HG02938 (cell line): Measurements from ENCODE around the gene NDUFC1.
"Not testable (repeated sequence)": the region's sequence is repeated elsewhere in the genome, so short reads cannot be mapped to it uniquely, and the experiment has no call there.

Experiments used
- ATAC-seq: cut with Tn5 transposase; IDR thresholded peaks from one replicate; pipeline ENCODE4 v1.9.1; 2021; ENCODE audit warnings: mild to moderate bottlenecking, moderate library complexity; ENCODE audit not compliant: unreplicated experiment

Gene NDUFC1

DNA sequence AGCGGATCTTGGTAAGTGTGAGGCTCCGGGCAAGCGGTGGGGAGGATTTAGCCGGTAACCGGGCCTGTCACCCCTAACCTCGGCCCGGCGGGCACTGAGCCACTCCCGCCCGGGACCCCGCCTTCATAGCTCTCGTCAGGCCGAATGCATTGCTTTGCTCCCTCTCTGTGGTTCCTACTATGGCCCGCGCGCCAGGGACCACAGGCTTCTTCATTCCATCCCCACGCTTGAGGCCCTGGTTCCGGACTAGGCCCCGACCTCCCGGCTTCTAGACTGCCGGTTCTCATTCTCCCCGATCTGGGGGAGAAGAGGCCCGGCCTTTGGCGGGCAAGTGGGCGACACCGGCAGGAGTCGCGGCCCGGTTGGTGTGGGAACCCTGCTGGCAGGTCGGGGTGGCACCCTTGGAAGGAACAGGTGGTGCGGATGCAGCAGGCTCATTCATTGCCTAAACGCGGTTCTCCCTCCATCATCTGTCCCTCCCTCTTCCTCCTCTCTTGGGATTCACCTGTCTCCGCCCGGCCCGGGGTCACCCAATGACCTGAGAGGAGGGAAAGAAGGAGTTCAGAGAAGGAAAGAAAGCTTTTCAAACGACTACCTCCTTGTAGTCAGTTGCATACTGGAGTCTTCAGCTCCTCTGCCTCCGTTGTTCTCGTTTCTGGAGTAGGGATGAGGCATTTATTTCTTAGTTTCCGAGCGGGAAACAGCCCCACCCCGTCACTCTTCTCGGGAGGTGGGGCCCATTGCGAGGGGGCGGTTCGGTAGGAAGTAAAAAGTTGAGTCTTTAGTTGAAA, at the start of gene NDUFC1:
Gene NDUFC1 (minus strand): TSS at position 657 of the 791 bp plus-strand sequence. CDS start 6,679 bp downstream, outside the sequence.
- peak; percentile 41 for ATAC-seq

DNA sequence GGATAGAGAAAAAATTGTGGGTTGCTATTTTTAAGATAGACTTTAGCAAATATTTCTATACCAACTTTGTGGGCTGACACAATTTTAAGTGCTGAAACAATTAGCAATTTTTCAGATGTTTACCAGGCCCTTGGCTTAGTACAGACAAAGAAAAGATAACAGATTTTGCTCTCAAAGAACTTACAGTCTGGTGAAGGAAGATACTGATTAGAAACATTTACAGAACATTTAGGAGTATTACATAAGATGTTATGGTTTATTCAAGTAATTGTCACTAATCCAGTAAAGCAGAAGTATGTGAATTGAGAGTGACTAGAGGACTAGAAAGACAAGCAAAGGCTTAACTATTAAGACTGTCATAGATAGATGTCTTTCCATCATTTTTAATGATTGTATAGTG, 35.3 kb upstream of the NDUFC1 start:
- ATAC-seq, result no peak

DNA sequence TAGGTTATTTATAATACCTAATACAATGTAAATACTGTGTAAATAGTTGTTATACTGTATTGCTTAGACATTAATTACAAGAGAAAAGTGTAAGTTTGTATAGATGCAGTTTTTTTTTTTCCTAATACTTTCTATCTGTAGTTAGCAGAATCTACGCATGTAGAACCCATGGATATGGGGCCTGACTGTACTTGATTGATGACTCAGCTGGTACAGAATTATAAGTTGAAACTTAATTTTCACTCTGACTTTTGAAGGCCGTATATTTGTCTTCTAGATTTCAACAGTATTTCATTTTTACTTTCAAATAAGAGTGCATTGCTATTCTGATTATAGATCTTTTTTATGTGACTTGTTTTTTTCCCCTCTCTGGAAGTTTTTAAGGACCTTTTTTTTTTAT, 30.8 kb upstream of the NDUFC1 start:
- ATAC-seq, result no peak

DNA sequence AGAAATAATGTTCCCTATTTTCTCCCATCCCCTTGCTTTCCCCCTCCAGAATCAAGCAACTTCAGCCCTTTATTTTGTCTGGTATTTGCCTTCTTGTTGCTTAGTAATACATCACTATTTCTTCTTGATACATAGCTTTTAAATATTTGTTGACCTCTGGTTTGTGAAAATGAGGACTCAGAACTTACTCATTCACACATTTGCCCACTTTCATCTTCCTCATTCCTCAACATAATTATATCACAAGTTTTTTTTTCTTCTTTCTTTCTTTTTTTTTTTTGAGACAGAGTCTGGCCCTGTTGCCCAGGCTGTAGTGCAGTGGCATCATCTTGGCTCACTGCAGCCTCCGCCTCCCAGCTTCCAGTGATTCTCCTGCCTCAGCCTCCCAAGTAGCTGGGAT, 28.9 kb upstream of the NDUFC1 start:
- ATAC-seq, result no peak

DNA sequence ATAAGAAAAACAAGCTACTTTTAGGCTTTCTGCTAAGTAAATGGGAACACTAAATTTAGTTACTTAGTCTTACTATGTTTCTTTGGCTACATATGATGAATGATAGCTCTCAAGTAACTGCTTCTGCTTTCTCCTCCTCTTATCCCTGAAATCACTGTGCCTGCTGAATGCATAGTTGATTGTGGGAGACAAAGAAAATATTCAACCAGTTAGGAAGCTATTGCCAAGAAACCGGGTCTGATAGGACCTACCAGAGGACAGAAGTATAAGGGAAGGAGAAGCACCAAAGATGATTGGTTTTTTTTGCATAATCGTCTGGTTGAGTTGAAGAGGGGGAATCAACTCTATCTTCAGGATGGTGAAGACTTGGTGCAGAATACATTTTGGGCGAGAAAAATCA, 28.0 kb upstream of the NDUFC1 start:
- no peak for ATAC-seq

DNA sequence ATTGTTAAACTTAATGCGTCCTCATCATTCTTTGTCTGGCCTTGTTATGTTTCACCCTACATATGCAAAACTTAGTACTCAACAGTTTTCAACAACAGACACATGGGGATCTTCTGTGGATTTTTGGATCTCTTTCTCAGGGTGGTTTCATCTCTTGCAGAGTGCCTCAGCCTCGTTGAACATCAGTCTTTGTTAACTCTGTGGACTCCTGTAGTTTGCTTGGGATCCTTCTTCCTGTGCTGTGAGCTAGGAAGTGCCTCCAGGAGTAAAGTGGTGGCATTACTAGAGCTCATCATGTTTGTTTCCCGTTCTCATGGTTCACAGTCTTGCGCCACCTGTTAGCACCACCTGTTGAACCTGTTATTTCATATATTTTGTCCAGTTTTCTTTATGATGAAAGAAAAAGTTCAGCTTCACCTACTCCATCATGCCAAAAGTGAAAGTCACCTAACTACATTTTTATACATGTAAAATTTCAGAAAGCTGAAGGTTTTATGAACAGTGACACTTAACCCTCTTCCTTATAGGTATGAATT, 27.5 kb upstream of the NDUFC1 start:
- no peak for ATAC-seq

DNA sequence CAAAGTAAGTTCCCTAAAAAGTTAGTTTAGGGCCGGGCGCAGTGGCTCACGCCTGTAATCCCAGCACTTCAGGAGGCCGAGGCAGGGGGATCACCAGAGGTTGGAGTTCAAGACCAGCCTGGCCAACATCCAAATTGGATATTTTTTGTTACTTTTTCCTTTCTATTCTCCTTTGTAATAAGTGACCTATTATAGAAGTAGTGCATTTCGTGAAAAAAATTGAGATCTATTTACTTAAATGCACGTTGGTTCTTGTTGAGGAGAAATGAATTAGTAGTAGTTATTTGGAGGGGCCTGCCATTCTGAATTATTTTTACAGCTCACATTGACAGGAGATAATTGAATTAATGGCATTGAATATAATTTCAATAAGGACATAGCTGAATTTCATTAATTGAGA, 22.3 kb upstream of the NDUFC1 start:
- no peak for ATAC-seq

DNA sequence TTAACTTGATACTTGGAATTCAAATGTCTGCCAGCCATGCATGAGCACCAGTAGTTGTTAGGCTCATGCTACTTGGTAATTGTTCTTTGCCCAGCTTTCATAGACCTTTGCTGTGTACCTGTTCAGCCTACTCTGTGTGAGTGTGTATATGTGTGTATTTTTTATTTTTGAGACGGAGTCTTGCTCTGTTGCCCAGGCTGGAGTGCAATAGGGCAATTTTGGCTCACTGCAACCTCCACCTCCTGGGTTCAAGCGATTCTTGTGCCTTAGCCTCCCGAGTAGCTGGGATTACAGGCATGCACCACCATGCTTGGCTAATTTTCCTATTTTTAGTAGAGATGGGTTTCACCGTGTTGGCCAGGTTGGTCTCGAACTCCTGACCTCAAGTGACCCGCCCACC, 20.3 kb upstream of the NDUFC1 start:
- ATAC-seq, result not testable (repeated sequence)

DNA sequence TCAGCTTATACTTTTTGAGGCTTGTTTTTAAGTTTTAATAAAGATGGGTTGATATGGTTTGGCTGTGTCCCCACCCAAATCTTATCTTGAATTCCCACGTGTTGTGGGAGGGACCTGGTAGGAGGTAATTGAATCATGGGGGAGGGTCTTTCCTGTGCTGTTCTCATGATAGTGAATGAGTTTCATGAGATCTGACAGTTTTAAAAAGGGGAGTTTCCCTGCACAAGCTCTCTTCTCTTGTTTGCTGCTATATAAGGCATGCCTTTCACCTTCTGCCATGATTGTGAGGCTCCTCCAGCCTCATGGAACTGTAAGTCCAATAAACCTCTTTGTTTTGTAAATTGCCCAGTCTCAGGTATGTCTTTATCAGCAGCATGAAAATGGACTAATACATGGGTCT, 19.8 kb upstream of the NDUFC1 start:
- not testable (repeated sequence) for ATAC-seq

DNA sequence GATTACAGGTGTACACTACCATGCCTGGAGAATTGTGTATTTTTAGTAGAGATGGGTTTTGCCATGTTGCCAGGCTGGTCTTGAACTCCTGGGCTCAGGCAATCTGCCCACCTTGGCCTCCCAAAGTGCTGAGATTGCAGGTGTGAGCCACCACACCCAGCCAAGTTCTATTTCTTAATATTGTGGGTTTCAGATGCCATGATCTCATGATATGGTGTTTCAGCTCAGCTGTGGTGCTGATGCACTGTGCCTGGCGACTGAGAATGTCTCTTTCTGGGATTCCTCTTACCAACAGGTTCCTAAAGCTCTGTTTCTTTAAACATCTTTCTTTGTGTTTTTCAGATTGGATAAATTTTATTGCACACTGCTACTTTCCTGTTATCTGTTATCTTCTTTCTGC, 17.3 kb upstream of the NDUFC1 start:
- no peak for ATAC-seq

DNA sequence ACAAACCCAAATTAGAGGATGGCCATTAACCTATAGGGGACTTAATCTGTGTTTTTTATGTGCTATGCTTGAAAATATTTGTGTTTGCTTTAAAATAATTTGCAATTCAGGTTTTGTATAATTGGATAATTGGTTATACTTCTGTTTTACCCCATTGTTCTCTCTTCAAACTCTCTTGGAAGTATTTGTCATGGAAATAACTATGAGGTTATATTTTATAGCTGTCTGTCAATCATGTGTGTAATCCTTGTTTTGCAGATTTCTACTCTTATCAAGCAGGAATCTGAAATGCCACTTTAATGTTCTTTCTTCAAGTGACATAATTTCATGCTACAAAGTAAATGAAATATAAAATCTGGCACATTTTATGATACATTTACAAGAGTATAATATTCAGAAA, 15.4 kb upstream of the NDUFC1 start:
- no peak for ATAC-seq

DNA sequence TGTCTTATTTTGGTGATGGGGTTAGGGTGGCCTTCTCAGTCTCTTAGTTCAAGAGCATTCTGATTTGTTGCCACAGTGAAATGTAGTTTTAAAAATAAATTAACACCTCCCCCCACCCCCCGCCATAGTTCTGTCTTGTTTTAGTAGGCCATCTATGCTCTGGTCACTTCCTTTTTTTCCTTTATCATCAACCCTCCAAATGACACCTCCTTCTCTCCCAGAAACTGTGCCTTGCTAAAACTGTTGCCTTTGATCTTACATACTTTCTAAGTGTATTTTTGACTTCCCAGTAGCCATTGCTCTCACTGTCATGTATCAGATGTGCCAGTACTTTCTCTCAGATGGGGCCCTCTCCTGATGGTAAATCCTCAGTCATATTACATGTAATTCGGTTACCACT, 14.5 kb upstream of the NDUFC1 start:
- no peak for ATAC-seq

DNA sequence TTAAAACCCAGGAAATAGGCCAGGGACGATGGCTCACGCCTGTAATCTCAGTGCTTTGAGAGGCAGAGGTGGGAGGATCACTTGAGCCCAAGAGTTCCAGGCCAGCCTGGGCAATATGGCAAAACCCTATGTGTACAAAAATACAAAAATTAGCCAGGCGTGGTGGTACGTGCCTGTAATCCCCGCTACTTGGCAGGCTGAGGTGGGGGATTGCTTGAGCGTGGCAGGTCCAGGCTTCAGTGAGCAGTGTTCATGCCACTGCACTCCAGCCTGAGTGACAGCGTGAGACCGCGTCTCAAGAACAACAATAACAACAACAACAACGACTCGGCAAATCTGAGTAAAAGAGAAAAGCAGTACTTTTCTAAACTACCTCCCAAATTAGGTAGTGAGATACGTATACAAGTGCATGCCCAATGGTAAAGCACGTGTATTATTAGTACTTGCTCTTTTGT, 13.0 kb upstream of the NDUFC1 start:
- peak; percentile 67 for ATAC-seq

DNA sequence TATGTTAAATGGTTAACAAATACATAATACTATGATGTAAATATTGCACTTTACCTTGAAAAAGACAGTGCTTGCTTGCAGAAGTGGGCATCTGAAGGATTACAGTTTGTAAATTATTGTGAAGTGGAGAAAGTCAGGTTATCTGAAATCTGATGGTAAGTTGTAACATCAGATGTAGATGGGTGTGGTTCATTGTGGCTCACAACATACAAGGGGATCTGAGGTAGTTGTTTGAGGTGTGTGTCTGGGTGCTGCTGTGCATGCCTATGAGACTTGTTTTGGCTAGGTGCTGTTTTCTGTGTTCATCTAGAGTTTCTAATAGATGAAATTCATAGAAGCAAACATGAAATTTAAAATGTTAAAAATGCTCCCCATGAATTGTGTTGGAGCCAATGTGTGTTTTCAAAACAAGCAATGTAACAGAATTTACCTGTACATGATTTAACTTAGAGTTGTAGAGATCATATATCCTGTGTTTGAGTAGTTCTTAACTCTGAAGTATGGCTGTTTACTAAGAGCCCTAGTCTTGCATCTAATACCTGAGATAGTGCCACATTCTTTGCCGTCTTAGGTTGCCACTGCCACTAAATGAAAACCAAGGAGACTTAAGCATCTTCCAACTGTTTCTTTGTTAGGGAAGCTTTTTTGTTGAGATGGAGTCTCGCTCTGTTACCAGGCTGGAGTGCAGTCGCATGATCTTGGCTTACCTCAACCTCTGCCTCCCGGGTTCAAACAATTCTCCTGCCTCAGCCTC, 11.9 kb upstream of the NDUFC1 start:
- ATAC-seq, result no peak

DNA sequence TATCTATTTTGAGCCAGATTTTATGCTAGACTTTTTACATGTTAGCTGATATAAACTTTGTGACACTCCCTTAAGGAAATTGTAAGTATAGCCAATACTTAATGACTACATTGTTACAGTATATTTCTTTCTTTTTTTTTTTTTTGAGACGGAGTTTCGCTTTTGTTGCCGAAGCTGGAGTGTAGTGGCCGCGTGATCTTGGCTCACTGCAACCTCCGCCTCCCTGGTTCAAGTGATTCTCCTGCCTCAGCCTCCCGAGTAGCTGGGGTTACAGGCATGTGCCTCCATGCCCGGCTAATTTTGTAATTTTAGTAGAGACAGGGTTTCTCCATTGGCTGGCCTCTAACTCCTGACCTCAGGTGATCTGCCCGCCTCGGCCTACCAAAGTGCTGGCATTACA, 11.1 kb upstream of the NDUFC1 start:
- ATAC-seq, result not testable (repeated sequence)

DNA sequence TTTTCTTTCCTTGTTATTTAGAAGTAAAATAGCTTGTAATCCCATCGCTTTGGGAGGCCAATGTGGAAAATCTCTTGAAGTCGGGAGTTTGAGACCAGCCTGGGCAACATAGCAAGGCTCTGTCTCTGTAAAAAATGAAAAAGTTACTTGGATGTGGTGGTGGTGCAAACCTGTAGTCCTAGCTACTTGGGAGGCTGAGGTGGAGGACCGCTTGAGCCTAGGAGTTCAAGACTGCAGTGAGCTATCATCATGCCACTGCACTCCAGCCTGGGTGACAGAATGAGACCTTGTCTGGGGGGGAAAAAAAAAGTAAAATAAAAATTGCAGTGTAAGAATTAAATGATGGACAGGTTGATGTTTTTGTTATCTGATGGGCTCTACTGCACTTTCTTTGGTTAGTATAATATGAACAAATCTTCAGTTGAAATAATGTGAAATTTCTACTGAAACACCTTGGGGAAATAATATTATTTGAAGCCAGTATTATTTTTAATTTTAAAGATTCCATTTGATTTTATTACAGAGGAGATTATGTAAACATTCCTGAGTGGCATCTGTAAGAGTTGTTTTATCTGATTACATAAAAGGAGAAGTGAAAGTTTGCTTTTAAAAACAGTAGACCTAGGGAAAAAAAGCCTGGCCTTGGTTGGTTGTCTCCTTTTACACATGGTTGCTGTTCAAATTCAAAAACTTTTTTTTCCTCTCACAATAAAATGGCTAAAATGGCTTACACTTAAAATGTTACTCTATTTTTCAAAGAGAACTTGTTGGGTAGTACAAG, 10.5 kb upstream of the NDUFC1 start:
- no peak for ATAC-seq

DNA sequence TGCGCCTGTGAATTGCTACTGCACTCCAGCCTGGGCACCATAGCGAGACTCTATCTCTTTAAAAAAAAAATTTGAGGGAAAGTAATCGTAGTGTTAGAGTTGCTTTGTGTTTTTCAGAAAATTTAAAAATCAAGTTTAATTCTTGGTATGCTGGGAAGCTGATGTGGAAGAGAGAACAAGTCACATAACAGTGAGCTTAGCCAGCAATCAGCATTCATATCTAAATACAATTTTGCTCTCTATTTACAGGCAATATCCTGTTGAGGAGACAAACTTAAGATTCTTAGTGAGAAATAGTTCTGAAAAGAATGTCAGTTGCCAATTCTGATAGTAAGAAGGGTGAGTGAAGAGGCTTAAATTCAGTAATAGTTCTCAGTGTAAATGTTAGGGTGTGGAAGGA, 9.6 kb upstream of the NDUFC1 start:
- ATAC-seq, result no peak

DNA sequence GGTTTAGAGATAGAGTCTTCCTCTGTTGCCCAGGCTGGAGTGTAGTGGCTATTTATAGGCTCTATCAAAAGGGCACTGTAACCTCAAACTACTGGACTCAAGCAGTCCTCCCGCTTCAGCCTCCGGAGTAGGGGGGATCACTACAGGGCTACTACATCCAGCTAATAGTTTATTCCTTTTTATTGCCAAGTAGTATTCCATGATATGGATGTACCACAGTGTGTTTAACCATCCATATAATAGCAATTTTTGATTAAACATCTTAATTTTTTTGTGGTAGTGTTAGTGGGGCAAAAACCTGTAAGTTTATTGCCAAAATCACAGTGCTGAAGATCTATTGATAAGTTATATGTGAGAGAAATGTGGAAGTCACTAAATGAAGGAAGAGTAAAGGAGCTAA, 2.6 kb upstream of the NDUFC1 start:
- no peak for ATAC-seq

DNA sequence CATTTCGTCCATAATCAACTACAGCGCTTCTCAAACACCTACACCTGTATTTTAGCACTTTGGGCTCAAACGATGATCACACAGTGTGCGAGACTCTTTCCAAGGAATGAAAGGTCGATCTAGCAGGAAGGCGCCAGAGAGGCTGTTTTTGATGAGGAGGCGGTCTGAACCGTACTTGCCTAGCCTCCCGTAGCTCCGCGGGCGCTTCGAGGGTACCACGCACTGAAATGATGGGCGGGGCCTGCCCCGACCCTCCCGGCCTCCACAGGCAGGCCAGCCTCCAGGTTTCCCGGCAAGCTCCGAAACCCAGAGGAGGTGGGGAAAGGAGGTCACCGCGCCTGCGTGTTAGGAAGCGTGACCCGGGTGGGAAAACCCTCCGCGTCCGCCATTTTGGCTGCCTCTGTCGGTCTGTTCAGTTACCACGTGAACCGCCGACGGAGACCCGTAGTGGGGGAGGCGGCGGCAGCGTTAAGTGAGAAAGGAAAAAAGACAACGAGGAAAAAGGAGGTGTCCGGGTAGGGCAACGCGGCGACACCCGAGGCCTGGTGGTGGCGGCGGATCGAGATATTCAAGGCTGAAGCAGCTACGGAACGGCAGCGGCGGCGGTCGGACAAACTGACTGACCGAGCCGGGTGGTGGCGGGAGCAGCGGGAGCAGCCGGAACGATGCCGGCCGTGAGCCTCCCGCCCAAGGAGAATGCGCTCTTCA, 1.0 kb downstream of the NDUFC1 start, which contains the start of gene NAA15:
Gene NAA15 (plus strand): TSS at position 393 of the 708 bp plus-strand sequence. CDS start 273 bp downstream, at position 666.
- ATAC-seq, result peak; percentile 72

DNA sequence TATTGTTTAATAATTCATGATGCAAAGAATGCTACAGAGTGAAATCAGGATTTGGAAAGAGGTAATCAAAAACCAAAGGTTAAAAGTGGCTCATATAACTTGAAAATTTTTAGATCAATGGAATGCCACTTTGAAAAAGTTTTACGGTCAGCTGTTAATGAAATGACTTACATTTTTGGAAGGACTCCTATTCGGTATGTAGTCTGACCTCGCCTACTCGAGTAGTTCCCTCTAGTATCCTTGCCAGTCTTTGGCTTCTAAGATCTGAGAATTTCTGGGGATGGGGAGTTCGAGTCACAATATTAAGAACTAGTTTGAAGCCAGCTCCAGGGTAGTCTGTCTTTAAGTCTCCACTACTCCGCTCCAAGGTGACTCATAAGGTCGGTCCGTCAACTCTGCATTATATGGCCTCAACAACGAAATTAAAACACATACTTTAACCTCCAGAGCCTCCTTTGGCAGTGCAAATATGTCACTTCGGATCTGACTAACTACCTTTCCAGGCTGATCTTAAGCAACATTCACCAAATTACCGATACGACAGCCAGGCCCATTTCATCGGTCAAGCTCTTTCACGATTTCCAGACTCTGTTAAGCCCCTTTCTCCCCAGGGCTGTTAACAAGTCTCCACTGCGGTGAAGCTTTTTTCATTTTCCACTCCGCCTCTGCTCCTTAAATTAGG, 1.7 kb downstream of the NDUFC1 start:
- peak; percentile 11 for ATAC-seq
